Activated CD8-positive, alpha-beta memory T cell treated with anti-CD3 and anti-CD28 coated beads, Interleukin-2, amount 10 ng/mL, durations not matched to agents 7 days and 5 days (primary cell): ENCODE results near the gene ALDH6A1. TPM values are rescaled to one million over a fixed set of nuclear protein-coding genes. Genes with fewer than 3 reads are reported as not detected.
"Not testable (repeated sequence)": the region's sequence is repeated elsewhere in the genome, so short reads cannot be mapped to it uniquely, and the experiment has no call there.

ENCODE experiments used
- ATAC-seq: fragments of 150-1000 bp; cut with Tn5 transposase; one replicate; pipeline ENCODE4 v1.10.0; 2021; ENCODE audit warnings: moderate library complexity
- CTCF ChIA-PET: fragments of 350-600 bp; sonication (Branson Sonifier 250); formaldehyde crosslinking; loops from one replicate; lab custom pipeline; 2021; ENCODE audit warnings: antibody characterized with exemption; lab: Charles Lee
- DNase-seq: peaks from one replicate; pipeline ENCODE4 v3.0.0-alpha.2; 2020
- H3K27ac Mint-ChIP-seq: one replicate; pipeline ENCODE4 v1.8.0; 2021; ENCODE audit warnings: mild to moderate bottlenecking, mixed read lengths
- H3K27me3 Mint-ChIP-seq: one replicate; pipeline ENCODE4 v1.8.0; 2021; ENCODE audit warnings: mixed read lengths
- H3K36me3 Mint-ChIP-seq: one replicate; pipeline ENCODE4 v1.8.0; 2021; ENCODE audit warnings: mild to moderate bottlenecking, mixed read lengths
- H3K4me1 Mint-ChIP-seq: one replicate; pipeline ENCODE4 v1.8.0; 2021; ENCODE audit warnings: mixed read lengths
- H3K4me3 Mint-ChIP-seq: one replicate; pipeline ENCODE4 v1.8.0; 2021; ENCODE audit warnings: mild to moderate bottlenecking, moderate library complexity, mixed read lengths
- H3K9me3 Mint-ChIP-seq: one replicate; pipeline ENCODE4 v1.8.0; 2022; ENCODE audit warnings: low read depth, mixed read lengths
- total RNA-seq, 2 experiments: library from RNA; stranded (reverse); gene quantifications; one replicate each; pipeline ENCODE4 v1.2.3, GENCODE V29; 2021

ALDH6A1 gene
- 10 to 100 TPM; 13.8 to 15.5 TPM for total RNA-seq

GRCh38 chr14:74084277-74085046 is at the start of gene ALDH6A1, which contains the start of gene LIN52:
Gene ALDH6A1, minus strand, starts transcription at chr14:74084453. Its CDS starts 59 bp downstream, at chr14:74084394.
Gene LIN52, plus strand, starts transcription at chr14:74084956. Its CDS starts 19 bp downstream, at chr14:74084975.
- peak; percentile 95 for ATAC-seq
- H3K4me3 Mint-ChIP-seq: peak within 1 kb of the TSS; percentile 100
- peaks cover 46% of the 10 kb centered on the region for H3K4me1 Mint-ChIP-seq
- H3K27me3 Mint-ChIP-seq: no peaks in the 10 kb centered on the region
- DNase-seq: peak; percentile 100
- CTCF ChIA-PET: interaction anchor here (0.6 to 1.0 kb wide), 3 partner anchors 169 to 1152 kb away, joined by 3 read pairs; no protein-coding TSS in a partner anchor
- H3K36me3 Mint-ChIP-seq: peaks cover 20% of the 10 kb centered on the region
- no peaks in the 10 kb centered on the region for H3K9me3 Mint-ChIP-seq
- peak within 1 kb of the TSS; percentile 98 for H3K27ac Mint-ChIP-seq

- Mint-ChIP-seq H3K9me3 (no peaks in the 10 kb centered on the region), H3K27ac (no peak overlapping the region), H3K4me1 (no peaks in the 10 kb centered on the region), H3K36me3 (peaks cover 20% of the 10 kb centered on the region), H3K4me3 (no peak overlapping the region), H3K27me3 (no peaks in the 10 kb centered on the region)
- DNase-seq (no peak), ATAC-seq (no peak)
- CTCF ChIA-PET: interaction anchor here (1.3 kb wide), 1 partner anchor 129 kb away, joined by 3 read pairs; no protein-coding TSS in a partner anchor
These were observed 43.4 kb upstream of the ALDH6A1 start for GRCh38 chr14:74127634-74128033.

- Mint-ChIP-seq H3K4me3 (no peak overlapping the region), H3K9me3 (no peaks in the 10 kb centered on the region), H3K27ac (no peak overlapping the region), H3K36me3 (peaks cover 23% of the 10 kb centered on the region), H3K4me1 (no peaks in the 10 kb centered on the region), H3K27me3 (no peaks in the 10 kb centered on the region)
- CTCF ChIA-PET: interaction anchor here (1.3 kb wide), 1 partner anchor 131 kb away, joined by 3 read pairs; no protein-coding TSS in a partner anchor
- ATAC-seq (no peak), DNase-seq (no peak)
These were observed 42.2 kb upstream of the ALDH6A1 start for GRCh38 chr14:74126315-74127013.

GRCh38 chr14:74125487-74125886 is 41.2 kb upstream of the ALDH6A1 start:
- H3K27ac Mint-ChIP-seq, H3K9me3 Mint-ChIP-seq, ATAC-seq, H3K27me3 Mint-ChIP-seq, CTCF ChIA-PET, H3K4me1 Mint-ChIP-seq, DNase-seq, H3K4me3 Mint-ChIP-seq: not testable (repeated sequence)
- peaks cover 30% of the 10 kb centered on the region for H3K36me3 Mint-ChIP-seq

- H3K36me3 Mint-ChIP-seq: peaks cover 21% of the 10 kb centered on the region
- DNase-seq, H3K27me3 Mint-ChIP-seq, H3K9me3 Mint-ChIP-seq, H3K27ac Mint-ChIP-seq, H3K4me3 Mint-ChIP-seq, H3K4me1 Mint-ChIP-seq: not testable (repeated sequence)
- CTCF ChIA-PET: interaction anchor here (0.7 to 3.5 kb wide), 9 partner anchors 9 to 145 kb away, joined by 3 to 15 read pairs (median 4); no protein-coding TSS in a partner anchor
- ATAC-seq: peak; percentile 66
These were observed 27.4 kb upstream of the ALDH6A1 start for GRCh38 chr14:74111395-74112216.

GRCh38 chr14:74109369-74109768 is 25.1 kb upstream of the ALDH6A1 start:
- ATAC-seq (no peak), DNase-seq (no peak)
- peaks cover 8% of the 10 kb centered on the region for H3K4me1 Mint-ChIP-seq
- CTCF ChIA-PET: interaction anchor here (1.4 to 3.5 kb wide), 2 partner anchors 13 to 144 kb away, joined by 3 to 15 read pairs; no protein-coding TSS in a partner anchor
- no peak overlapping the region for H3K4me3 Mint-ChIP-seq
- H3K27ac Mint-ChIP-seq: no peak overlapping the region
- peaks cover 23% of the 10 kb centered on the region for H3K36me3 Mint-ChIP-seq
- H3K9me3 Mint-ChIP-seq: no peaks in the 10 kb centered on the region
- no peaks in the 10 kb centered on the region for H3K27me3 Mint-ChIP-seq

- no peaks in the 10 kb centered on the region for H3K9me3 Mint-ChIP-seq
- CTCF ChIA-PET: interaction anchor here (0.5 kb wide), 1 partner anchor 195 kb away, joined by 4 read pairs; no protein-coding TSS in a partner anchor
- no peaks in the 10 kb centered on the region for H3K27me3 Mint-ChIP-seq
- no peaks in the 10 kb centered on the region for H3K4me1 Mint-ChIP-seq
- no peak overlapping the region for H3K27ac Mint-ChIP-seq
- DNase-seq (no peak), ATAC-seq (no peak)
- peaks cover 32% of the 10 kb centered on the region for H3K36me3 Mint-ChIP-seq
- no peak overlapping the region for H3K4me3 Mint-ChIP-seq
These were observed 21.1 kb upstream of the ALDH6A1 start for GRCh38 chr14:74105381-74105780.

- ATAC-seq (no peak), DNase-seq (peak; percentile 52)
- Mint-ChIP-seq H3K27ac (peak overlapping the region; percentile 18), H3K4me3 (no peak overlapping the region), H3K4me1 (peaks cover 37% of the 10 kb centered on the region), H3K36me3 (peaks cover 31% of the 10 kb centered on the region), H3K9me3 (no peaks in the 10 kb centered on the region), H3K27me3 (no peaks in the 10 kb centered on the region)
- CTCF ChIA-PET: no interaction called here
These were observed 5.2 kb upstream of the ALDH6A1 start for GRCh38 chr14:74089251-74090020.

GRCh38 chr14:74085828-74086227 is 1.6 kb upstream of the ALDH6A1 start:
- no peaks in the 10 kb centered on the region for H3K9me3 Mint-ChIP-seq
- peaks cover 51% of the 10 kb centered on the region for H3K4me1 Mint-ChIP-seq
- no peaks in the 10 kb centered on the region for H3K27me3 Mint-ChIP-seq
- CTCF ChIA-PET: no interaction called here
- DNase-seq (peak; percentile 1), ATAC-seq (no peak)
- H3K4me3 Mint-ChIP-seq: peak overlapping the region; percentile 100
- H3K36me3 Mint-ChIP-seq: peaks cover 26% of the 10 kb centered on the region
- peak overlapping the region; percentile 98 for H3K27ac Mint-ChIP-seq

- H3K4me1 Mint-ChIP-seq: peaks cover 49% of the 10 kb centered on the region
These were observed 889 bp upstream of the ALDH6A1 start for GRCh38 chr14:74085047-74085637.

GRCh38 chr14:74083784-74084276 is 423 bp downstream of the ALDH6A1 start:
- Mint-ChIP-seq H3K36me3 (peaks cover 13% of the 10 kb centered on the region), H3K4me1 (peaks cover 40% of the 10 kb centered on the region), H3K27me3 (no peaks in the 10 kb centered on the region), H3K9me3 (no peaks in the 10 kb centered on the region), H3K27ac (peak overlapping the region; percentile 98), H3K4me3 (peak overlapping the region; percentile 100)
- DNase-seq (no peak), ATAC-seq (no peak)
- CTCF ChIA-PET: interaction anchor here (0.6 to 1.3 kb wide), 3 partner anchors 40 to 1153 kb away, joined by 3 read pairs; no protein-coding TSS in a partner anchor

More at GRCh38 chr14:74085047-74085637, 889 bp upstream of the ALDH6A1 start:
- Mint-ChIP-seq H3K9me3 (no peaks in the 10 kb centered on the region), H3K27me3 (no peaks in the 10 kb centered on the region), H3K4me3 (peak overlapping the region; percentile 100), H3K27ac (peak overlapping the region; percentile 98), H3K36me3 (peaks cover 23% of the 10 kb centered on the region)
- ATAC-seq (peak; percentile 9), DNase-seq (peak; percentile 66)
- CTCF ChIA-PET: interaction anchor here (1.0 kb wide), 1 partner anchor 172 kb away, joined by 3 read pairs; no protein-coding TSS in a partner anchor
